H9 (cell line): Measurements from ENCODE around the gene USP47. TPM values are rescaled to one million over a fixed set of nuclear protein-coding genes. Genes with fewer than 3 reads are reported as not detected.

Source experiments
- DNase-seq: peaks from one replicate; pipeline ENCODE4 v3.0.0-alpha.2; 2017
- H2AFZ ChIP-seq: one replicate; pipeline ENCODE4 v1.6.1; 2013; ENCODE audit warnings: mild to moderate bottlenecking, low read length, control low read depth, moderate library complexity
- H2AK5ac ChIP-seq: 2 replicates; pipeline ENCODE4 v1.6.1; 2013; ENCODE audit warnings: low read length, control low read depth, mixed read lengths; ENCODE audit not compliant: insufficient read length
- H2BK120ac ChIP-seq: one replicate; pipeline ENCODE4 v1.6.1; 2013; ENCODE audit warnings: low read depth, mild to moderate bottlenecking, low read length, control low read depth, inconsistent platforms; ENCODE audit not compliant: poor library complexity, severe bottlenecking
- H2BK12ac ChIP-seq: 2 replicates; pipeline ENCODE4 v1.6.1; 2013; ENCODE audit warnings: low read length, control low read depth, mixed read lengths, low read depth; ENCODE audit not compliant: insufficient read length
- H2BK15ac ChIP-seq: 2 replicates; pipeline ENCODE4 v1.6.1; 2013; ENCODE audit warnings: low read depth, low read length, control low read depth
- H2BK20ac ChIP-seq: one replicate; pipeline ENCODE4 v1.6.1; 2013; ENCODE audit warnings: low read depth, mild to moderate bottlenecking, low read length, control low read depth, inconsistent platforms; ENCODE audit not compliant: poor library complexity, severe bottlenecking
- H2BK5ac ChIP-seq: 2 replicates; pipeline ENCODE4 v1.6.1; 2013; ENCODE audit warnings: low read length, control low read depth, mixed read lengths; ENCODE audit not compliant: insufficient read length
- H3K14ac ChIP-seq: 2 replicates; pipeline ENCODE4 v1.6.1; 2013; ENCODE audit warnings: low read length, control low read depth; ENCODE audit not compliant: insufficient read depth
- H3K18ac ChIP-seq: 2 replicates; pipeline ENCODE4 v1.6.1; 2013; ENCODE audit warnings: low read depth, mild to moderate bottlenecking, mixed read lengths, low read length, control low read depth; ENCODE audit not compliant: insufficient read length
- H3K23ac ChIP-seq: 2 replicates; pipeline ENCODE4 v1.6.1; 2013; ENCODE audit warnings: low read length, control low read depth, mixed read lengths, low read depth; ENCODE audit not compliant: insufficient read length
- H3K23me2 ChIP-seq: 2 replicates; pipeline ENCODE4 v1.6.1; 2013; ENCODE audit warnings: low read depth, mild to moderate bottlenecking, mixed read lengths, low read length, control low read depth; ENCODE audit not compliant: insufficient read length, poor library complexity, severe bottlenecking
- H3K27ac ChIP-seq: 2 replicates; pipeline ENCODE4 v1.5.1; 2013; ENCODE audit warnings: low read length, control low read depth, mixed read lengths, low read depth; ENCODE audit not compliant: insufficient read length
- H3K27me3 ChIP-seq: 2 replicates; pipeline ENCODE4 v1.6.1; 2013; ENCODE audit warnings: low read length, control low read depth, inconsistent platforms; ENCODE audit not compliant: insufficient read depth
- H3K4ac ChIP-seq: 2 replicates; pipeline ENCODE4 v1.6.1; 2013; ENCODE audit warnings: low read depth, mild to moderate bottlenecking, control low read depth, inconsistent platforms, low read length, moderate library complexity
- H3K4me1 ChIP-seq: 2 replicates; pipeline ENCODE4 v1.6.1; 2013; ENCODE audit warnings: low read length, control low read depth, inconsistent platforms; ENCODE audit not compliant: insufficient read depth
- H3K4me2 ChIP-seq: 2 replicates; pipeline ENCODE4 v1.6.1; 2013; ENCODE audit warnings: low read length, control low read depth, mixed read lengths; ENCODE audit not compliant: insufficient read length, insufficient read depth
- H3K56ac ChIP-seq: 2 replicates; pipeline ENCODE4 v1.6.1; 2013; ENCODE audit warnings: low read depth, mild to moderate bottlenecking, mixed read lengths, low read length, control low read depth; ENCODE audit not compliant: insufficient read length
- H3K79me1 ChIP-seq: 2 replicates; pipeline ENCODE4 v1.6.1; 2013; ENCODE audit warnings: low read depth, mild to moderate bottlenecking, moderate library complexity, low read length, control low read depth, inconsistent platforms; ENCODE audit not compliant: insufficient read depth, poor library complexity, severe bottlenecking
- H3K79me2 ChIP-seq: 2 replicates; pipeline ENCODE4 v1.6.1; 2013; ENCODE audit warnings: low read length, control low read depth, inconsistent platforms; ENCODE audit not compliant: insufficient read depth
- H3K9ac ChIP-seq: 2 replicates; pipeline ENCODE4 v1.6.1; 2013; ENCODE audit warnings: low read length, control low read depth, mixed read lengths; ENCODE audit not compliant: insufficient read length; ENCODE audit errors: extremely low read depth
- H3K9me3 ChIP-seq: one replicate; pipeline ENCODE4 v1.6.1; 2013; ENCODE audit warnings: low read depth, low read length, inconsistent platforms; ENCODE audit not compliant: control insufficient read depth
- H3T11ph ChIP-seq: one replicate; pipeline ENCODE4 v1.6.1; 2013; ENCODE audit warnings: mild to moderate bottlenecking, low read length, control low read depth, inconsistent platforms
- H4K20me1 ChIP-seq: one replicate; pipeline ENCODE4 v1.6.1; 2013; ENCODE audit not compliant: control insufficient read depth, insufficient read length, insufficient read depth
- H4K5ac ChIP-seq: 2 replicates; pipeline ENCODE4 v1.6.1; 2013; ENCODE audit warnings: low read depth, mild to moderate bottlenecking, mixed read lengths, low read length, control low read depth; ENCODE audit not compliant: insufficient read length
- H4K8ac ChIP-seq: replicated peaks from 2 replicates; pipeline ENCODE4 v1.6.1; 2013; ENCODE audit warnings: low read length, control low read depth, mixed read lengths, low read depth; ENCODE audit not compliant: insufficient read length
- H4K91ac ChIP-seq: 2 replicates; pipeline ENCODE4 v1.6.1; 2013; ENCODE audit warnings: low read depth, mild to moderate bottlenecking, moderate library complexity, mixed read lengths, low read length, control low read depth; ENCODE audit not compliant: insufficient read length
- H3K27ac Mint-ChIP-seq, 3 experiments: 2 replicates in 2 of 3; 3 replicates in 1 of 3; pipeline ENCODE4 v1.8.0; 2020 to 2021; ENCODE audit warnings: mixed read lengths in 3 of 3, mild to moderate bottlenecking in 1 of 3, moderate library complexity in 1 of 3
- H3K27me3 Mint-ChIP-seq: 2 replicates; pipeline ENCODE4 v1.8.0; 2021; ENCODE audit warnings: low read depth, mild to moderate bottlenecking, moderate library complexity, mixed read lengths
- H3K36me3 Mint-ChIP-seq, 3 experiments: 2 replicates in 2 of 3; 3 replicates in 1 of 3; pipeline ENCODE4 v1.8.0; 2020 to 2021; ENCODE audit warnings: low read depth in 3 of 3, mixed read lengths in 3 of 3; ENCODE audit not compliant: insufficient read depth in 1 of 3
- H3K4me1 Mint-ChIP-seq, 2 experiments: 2 replicates each; pipeline ENCODE4 v1.8.0; 2020; ENCODE audit warnings: mixed read lengths in 2 of 2
- H3K4me3 Mint-ChIP-seq, 2 experiments: 2 replicates in 1 of 2; 3 replicates in 1 of 2; pipeline ENCODE4 v1.8.0; 2020 to 2021; ENCODE audit warnings: mild to moderate bottlenecking in 2 of 2, mixed read lengths in 2 of 2, moderate library complexity in 1 of 2
- H3K9me3 Mint-ChIP-seq, 2 experiments: 2 replicates in 1 of 2; 3 replicates in 1 of 2; pipeline ENCODE4 v1.8.0; 2020; ENCODE audit warnings: mild to moderate bottlenecking in 2 of 2, mixed read lengths in 2 of 2, moderate library complexity in 1 of 2
- CTCF ChIP-seq: fragments of 200-600 bp; sonication (generic); conservative IDR thresholded peaks from 3 replicates; pipeline ENCODE4 v1.8.0; 2021; ENCODE audit warnings: antibody characterized with exemption, mild to moderate bottlenecking
- WGBS: extraction: QIAGEN DNeasy Blood & Tissue Kit; methylation state at CpG from one replicate; pipeline ENCODE4 v1.1.7; 2013; ENCODE audit warnings: missing lambda C conversion rate, low lambda C conversion rate, mixed read lengths; ENCODE audit not compliant: insufficient read length; ENCODE audit errors: extremely low coverage; 5-methylcytosine and 5-hydroxymethylcytosine counted together
- total RNA-seq: library from RNA; stranded (reverse); gene quantifications from 2 replicates; pipeline ENCODE4 v1.2.1, GENCODE V29; 2021

The USP47 gene
- total RNA-seq, 1 experiment from 2014 or later = 26.7 TPM

DNA sequence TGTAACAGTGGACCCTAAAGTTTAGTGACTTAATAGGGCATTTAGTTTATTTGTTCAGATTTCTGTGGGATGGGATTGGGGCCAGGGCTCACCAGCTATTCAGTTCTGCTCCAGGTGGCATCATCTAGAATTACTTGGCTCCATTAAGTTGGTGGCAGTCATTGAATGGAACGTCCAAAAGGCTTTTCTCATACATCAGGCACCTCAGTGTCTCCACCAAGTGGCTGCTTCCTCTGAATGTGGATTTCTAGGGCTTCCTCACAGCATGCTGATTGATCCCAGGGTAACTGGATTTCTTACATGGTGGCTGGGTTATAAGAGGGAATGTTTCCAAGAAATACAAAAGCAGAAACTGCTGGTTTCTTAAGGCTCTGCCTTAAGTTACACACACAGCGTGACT is 34.7 kb downstream of the USP47 start:
- Histone ChIP-seq H3K14ac (no peak overlapping the region), H3K79me1 (no peaks in the 10 kb centered on the region), H2BK15ac (no peak overlapping the region), H3K9ac (no peak overlapping the region), H2BK5ac (no peak overlapping the region), H4K8ac (no peak overlapping the region), H2BK12ac (no peak overlapping the region), H3K18ac (no peak overlapping the region), H2AFZ (no peak overlapping the region), H3K27ac (no peak overlapping the region), H4K20me1 (no peaks in the 10 kb centered on the region), H4K91ac (no peak overlapping the region), H2BK120ac (no peak overlapping the region), H3K23me2 (no peaks in the 10 kb centered on the region), H2AK5ac (no peak overlapping the region), H3K79me2 (peaks cover 6% of the 10 kb centered on the region; the same call in 1 of the 2 replicates), H3K56ac (no peak overlapping the region), H3T11ph (no peak overlapping the region), H3K27me3 (no peaks in the 10 kb centered on the region), H3K4me1 (peaks cover 5% of the 10 kb centered on the region), H3K23ac (no peak overlapping the region), H3K9me3 (no peaks in the 10 kb centered on the region), H4K5ac (no peak overlapping the region), H3K4ac (no peak overlapping the region), H2BK20ac (no peak overlapping the region), H3K4me2 (no peak overlapping the region)
- H3K27me3 Mint-ChIP-seq = no peaks in the 10 kb centered on the region
- TF ChIP-seq CTCF = peak; percentile 63
- peaks cover 2 to 7% (median 4%) of the 10 kb centered on the region in 3 experiments; a peak in 3 of 7 replicates for H3K36me3 Mint-ChIP-seq
- no peak overlapping the region for H3K4me3 Mint-ChIP-seq
- peaks cover 0 to 2% of the 10 kb centered on the region in 2 experiments; a peak in 2 of 5 replicates for H3K9me3 Mint-ChIP-seq
- WGBS = no CpG with 5 or more reads among the region's 2 CpGs
- no peak overlapping the region for H3K27ac Mint-ChIP-seq
- peak; percentile 50 for DNase-seq
- peaks cover 14 to 16% of the 10 kb centered on the region in 2 experiments for H3K4me1 Mint-ChIP-seq
